A673 (cell line): ENCODE results near the gene DCLRE1A. TPM values are rescaled to one million over a fixed set of nuclear protein-coding genes. Genes with fewer than 3 reads are reported as not detected.
"Not testable (repeated sequence)": the region's sequence is repeated elsewhere in the genome, so short reads cannot be mapped to it uniquely, and the experiment has no call there.

Experiments used
- BruUV-seq: library from RNA; stranded (reverse); fragments of 400-500 nt; replicated peaks from 2 replicates; lab custom pipeline; 2021; lab: Mats Ljungman, UMichigan
- CTCF ChIA-PET: fragments of 300-600 bp; sonication (Branson Sonifier 250); formaldehyde crosslinking; loops from one replicate; lab custom pipeline; 2022; ENCODE audit warnings: antibody characterized with exemption; lab: Charles Lee
- POLR2A ChIA-PET: fragments of 300-600 bp; sonication (Branson Sonifier 250); formaldehyde crosslinking; loops from one replicate; lab custom pipeline; 2022; ENCODE audit warnings: antibody characterized with exemption; ENCODE audit not compliant: low non-redundant PET; lab: Charles Lee
- DNase-seq: peaks from one replicate; pipeline ENCODE4 v3.0.0-alpha.2; 2015; ENCODE audit warnings: low spot score
- H3K27ac ChIP-seq: fragments of 200-600 bp; sonication (generic); 2 replicates; pipeline ENCODE4 v1.5.1; 2016; ENCODE audit warnings: mixed run types, low read depth, mild to moderate bottlenecking, mixed read lengths, antibody characterized with exemption, low read length; ENCODE audit not compliant: poor library complexity, severe bottlenecking
- H3K27me3 ChIP-seq: fragments of 200-600 bp; sonication (generic); replicated peaks from 2 replicates; pipeline ENCODE4 v1.6.1; 2017; ENCODE audit warnings: mixed run types, low read depth, mild to moderate bottlenecking, mixed read lengths, antibody characterized with exemption, low read length; ENCODE audit not compliant: insufficient read depth, poor library complexity
- H3K36me3 ChIP-seq: fragments of 200-600 bp; sonication (generic); 2 replicates; pipeline ENCODE4 v1.6.1; 2016; ENCODE audit warnings: mixed run types, mild to moderate bottlenecking, mixed read lengths, antibody characterized with exemption, low read length; ENCODE audit not compliant: insufficient read depth, poor library complexity, severe bottlenecking
- H3K4me1 ChIP-seq: fragments of 200-600 bp; sonication (generic); 2 replicates; pipeline ENCODE4 v1.6.1; 2017; ENCODE audit warnings: mixed run types, mild to moderate bottlenecking, mixed read lengths, antibody characterized with exemption, low read length; ENCODE audit not compliant: insufficient read depth, poor library complexity, severe bottlenecking
- H3K4me3 ChIP-seq: fragments of 200-600 bp; sonication (generic); 2 replicates; pipeline ENCODE4 v1.5.1; 2016; ENCODE audit warnings: low read depth, mixed run types, mild to moderate bottlenecking, mixed read lengths, low read length; ENCODE audit not compliant: poor library complexity, severe bottlenecking
- H3K9me3 ChIP-seq: fragments of 200-600 bp; sonication (generic); 2 replicates; pipeline ENCODE4 v1.6.1; 2016; ENCODE audit warnings: mixed run types, low read depth, mild to moderate bottlenecking, mixed read lengths, antibody characterized with exemption, low read length; ENCODE audit not compliant: poor library complexity, severe bottlenecking
- EZH2 ChIP-seq: fragments of 200-600 bp; sonication (generic); IDR thresholded peaks from 2 replicates; pipeline ENCODE4 v1.6.1; 2017; ENCODE audit warnings: borderline replicate concordance, low read depth, mild to moderate bottlenecking, mixed read lengths, antibody characterized with exemption, low read length; ENCODE audit not compliant: poor library complexity, severe bottlenecking
- intact Hi-C: fragments of 100-400 bp; cut with micrococcal nuclease; formaldehyde crosslinking; loops from one replicate; pipeline ENCODE4 v1.10.0; 2022; ENCODE audit not compliant: unreplicated experiment
- total RNA-seq: library from RNA; stranded (reverse); gene quantifications from 2 replicates; pipeline ENCODE4 v1.2.3, GENCODE V29; 2021
- TF ChIP-seq, protein P1 (sequence below): fragments of 300-800, 200-600 bp; sonication (generic); conservative IDR thresholded peaks from 2 replicates; pipeline ENCODE4 v1.5.1; 2017; ENCODE audit warnings: low read depth, mild to moderate bottlenecking, antibody characterized with exemption, low read length, moderate library complexity, mixed read lengths

Gene DCLRE1A
- total RNA-seq, 1 experiment from 2014 or later: 75.6 TPM

GRCh38 chr10:113846036-113846435 lies 7.8 kb downstream of the DCLRE1A start:
- POLR2A ChIA-PET: no interaction called here
- H3K4me3 ChIP-seq: peak overlapping the region; percentile 76
- H3K27me3 ChIP-seq: no peaks in the 10 kb centered on the region
- intact Hi-C loops: no loop called here
- TF ChIP-seq, protein P1, sequence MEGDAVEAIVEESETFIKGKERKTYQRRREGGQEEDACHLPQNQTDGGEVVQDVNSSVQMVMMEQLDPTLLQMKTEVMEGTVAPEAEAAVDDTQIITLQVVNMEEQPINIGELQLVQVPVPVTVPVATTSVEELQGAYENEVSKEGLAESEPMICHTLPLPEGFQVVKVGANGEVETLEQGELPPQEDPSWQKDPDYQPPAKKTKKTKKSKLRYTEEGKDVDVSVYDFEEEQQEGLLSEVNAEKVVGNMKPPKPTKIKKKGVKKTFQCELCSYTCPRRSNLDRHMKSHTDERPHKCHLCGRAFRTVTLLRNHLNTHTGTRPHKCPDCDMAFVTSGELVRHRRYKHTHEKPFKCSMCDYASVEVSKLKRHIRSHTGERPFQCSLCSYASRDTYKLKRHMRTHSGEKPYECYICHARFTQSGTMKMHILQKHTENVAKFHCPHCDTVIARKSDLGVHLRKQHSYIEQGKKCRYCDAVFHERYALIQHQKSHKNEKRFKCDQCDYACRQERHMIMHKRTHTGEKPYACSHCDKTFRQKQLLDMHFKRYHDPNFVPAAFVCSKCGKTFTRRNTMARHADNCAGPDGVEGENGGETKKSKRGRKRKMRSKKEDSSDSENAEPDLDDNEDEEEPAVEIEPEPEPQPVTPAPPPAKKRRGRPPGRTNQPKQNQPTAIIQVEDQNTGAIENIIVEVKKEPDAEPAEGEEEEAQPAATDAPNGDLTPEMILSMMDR: no peak
- TF ChIP-seq EZH2: no peak
- H3K27ac ChIP-seq: peak overlapping the region; percentile 62
- peaks cover 45% of the 10 kb centered on the region for H3K36me3 ChIP-seq
- CTCF ChIA-PET: interaction anchor here (0.5 kb wide), 1 partner anchor 1443 kb away, joined by 3 read pairs; no protein-coding TSS in a partner anchor
- peaks cover 52% of the 10 kb centered on the region for H3K4me1 ChIP-seq
- DNase-seq: no peak
- no peaks in the 10 kb centered on the region for H3K9me3 ChIP-seq
- BruUV-seq: no TSS peak

- Histone ChIP-seq H3K9me3 (no peaks in the 10 kb centered on the region), H3K4me3 (peak overlapping the region; percentile 28), H3K27me3 (no peaks in the 10 kb centered on the region), H3K36me3 (peaks cover 63% of the 10 kb centered on the region), H3K27ac (peak overlapping the region; percentile 62), H3K4me1 (peaks cover 52% of the 10 kb centered on the region)
- DNase-seq: peak; percentile 80
- ChIA-PET POLR2A (interaction anchor here (0.5 kb wide), 1 partner anchor 453 kb away, joined by 3 read pairs; no protein-coding TSS in a partner anchor), CTCF (interaction anchor here (0.6 kb wide), 1 partner anchor 259 kb away, joined by 3 read pairs; no protein-coding TSS in a partner anchor)
- TF ChIP-seq, protein P1: no peak
- TF ChIP-seq EZH2: no peak
- no TSS peak for BruUV-seq
- intact Hi-C loops: no loop called here
Measured at GRCh38 chr10:113843972-113844485, 9.9 kb downstream of the DCLRE1A start.

DNA sequence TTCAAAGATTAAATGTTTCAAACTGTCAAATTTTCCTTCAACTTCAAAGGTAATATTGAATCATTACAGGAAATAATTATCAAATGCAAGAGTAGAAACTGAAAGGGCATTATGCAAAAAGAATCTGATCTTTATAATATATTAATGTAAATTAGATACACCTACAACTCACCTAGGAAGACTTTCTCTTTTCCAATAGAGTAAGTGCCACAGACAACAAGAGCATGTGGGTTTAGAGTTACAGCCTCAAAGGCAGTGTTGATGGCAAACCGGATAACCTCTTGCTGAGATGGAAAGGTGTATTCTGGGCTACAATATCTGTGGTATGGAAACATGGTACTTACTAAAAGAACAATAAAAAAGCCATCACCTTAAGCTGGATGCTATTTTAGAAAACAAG lies 11.7 kb downstream of the DCLRE1A start:
- TF ChIP-seq, protein P1: no peak
- TF ChIP-seq EZH2: no peak
- DNase-seq: no peak
- intact Hi-C loops: no loop called here
- Histone ChIP-seq H3K27ac (no peak overlapping the region), H3K36me3 (peaks cover 82% of the 10 kb centered on the region), H3K4me3 (no peak overlapping the region), H3K9me3 (no peaks in the 10 kb centered on the region), H3K27me3 (no peaks in the 10 kb centered on the region), H3K4me1 (peaks cover 52% of the 10 kb centered on the region)
- ChIA-PET CTCF (no interaction called here), POLR2A (no interaction called here)
- no TSS peak for BruUV-seq

- BruUV-seq, CTCF ChIA-PET, H3K4me1 ChIP-seq, intact Hi-C loops, H3K9me3 ChIP-seq, H3K36me3 ChIP-seq, H3K27ac ChIP-seq, H3K27me3 ChIP-seq, POLR2A ChIA-PET, H3K4me3 ChIP-seq: not testable (repeated sequence)
- peak; percentile 60 for DNase-seq
Measured at GRCh38 chr10:113828567-113828966, 25.3 kb downstream of the DCLRE1A start.
